Neural crest cell (in vitro differentiated cells): ENCODE results near the gene SPAG9. TPM values are rescaled to one million over a fixed set of nuclear protein-coding genes. Genes with fewer than 3 reads are reported as not detected.

Experiments
- DNase-seq: peaks from one replicate; pipeline ENCODE4 v3.0.0; 2021; ENCODE audit warnings: low read depth, mixed read lengths, low spot score
- H3K27ac Mint-ChIP-seq: one replicate; pipeline ENCODE4 v1.8.0; 2021; ENCODE audit warnings: mild to moderate bottlenecking, mixed read lengths; ENCODE audit not compliant: unreplicated experiment
- H3K27me3 Mint-ChIP-seq: 2 replicates; pipeline ENCODE4 v1.8.0; 2021; ENCODE audit warnings: low read depth, mild to moderate bottlenecking, mixed read lengths
- H3K36me3 Mint-ChIP-seq: 2 replicates; pipeline ENCODE4 v1.8.0; 2021; ENCODE audit warnings: low read depth, mild to moderate bottlenecking, mixed read lengths
- H3K4me1 Mint-ChIP-seq: 2 replicates; pipeline ENCODE4 v1.8.0; 2021; ENCODE audit warnings: mixed read lengths
- H3K4me3 Mint-ChIP-seq: one replicate; pipeline ENCODE4 v1.8.0; 2021; ENCODE audit warnings: mild to moderate bottlenecking, mixed read lengths
- H3K9me3 Mint-ChIP-seq: 2 replicates; pipeline ENCODE4 v1.8.0; 2021; ENCODE audit warnings: mixed read lengths
- total RNA-seq: library from RNA; stranded (reverse); gene quantifications from 2 replicates; pipeline ENCODE4 v1.2.1, GENCODE V29; 2021
- TF ChIP-seq, protein P1 (sequence below): fragments of 200-600 bp; sonication (generic); conservative IDR thresholded peaks from 2 replicates; pipeline ENCODE4 v1.5.0; 2021; ENCODE audit warnings: antibody characterized with exemption, mild to moderate bottlenecking

The SPAG9 gene
- total RNA-seq, 1 donor from 2014 or later: 116 TPM

DNA sequence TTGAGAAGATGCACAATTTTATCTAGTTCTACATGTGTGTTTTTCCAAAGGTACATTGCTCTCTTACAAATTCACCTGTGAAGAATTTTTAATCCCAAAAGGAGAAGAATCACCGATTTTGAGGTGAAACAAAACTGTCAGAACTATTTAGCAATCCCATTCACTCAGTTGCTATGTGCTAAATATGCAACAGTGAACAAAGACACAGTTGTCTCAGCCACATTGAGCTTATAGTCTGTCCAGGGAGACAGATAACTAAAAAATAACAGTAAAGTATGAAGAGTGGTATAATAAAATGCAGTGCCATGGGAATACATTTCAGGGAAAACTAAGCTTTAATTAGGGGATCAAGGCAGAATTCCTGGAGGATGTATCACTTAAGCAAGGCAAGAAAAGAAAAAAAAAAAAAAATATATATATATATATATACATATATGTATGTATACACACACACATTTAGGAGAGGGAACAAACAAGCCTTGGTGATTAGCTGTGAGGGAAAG, 110.4 kb downstream of the SPAG9 start:
- no peak for DNase-seq
- H3K9me3 Mint-ChIP-seq: no peaks in the 10 kb centered on the region
- no peaks in the 10 kb centered on the region for H3K27me3 Mint-ChIP-seq
- H3K4me1 Mint-ChIP-seq: peaks cover 24% of the 10 kb centered on the region
- no peak overlapping the region for H3K27ac Mint-ChIP-seq
- no peak overlapping the region for H3K4me3 Mint-ChIP-seq
- H3K36me3 Mint-ChIP-seq: peaks cover 14% of the 10 kb centered on the region
- TF ChIP-seq, protein P1, sequence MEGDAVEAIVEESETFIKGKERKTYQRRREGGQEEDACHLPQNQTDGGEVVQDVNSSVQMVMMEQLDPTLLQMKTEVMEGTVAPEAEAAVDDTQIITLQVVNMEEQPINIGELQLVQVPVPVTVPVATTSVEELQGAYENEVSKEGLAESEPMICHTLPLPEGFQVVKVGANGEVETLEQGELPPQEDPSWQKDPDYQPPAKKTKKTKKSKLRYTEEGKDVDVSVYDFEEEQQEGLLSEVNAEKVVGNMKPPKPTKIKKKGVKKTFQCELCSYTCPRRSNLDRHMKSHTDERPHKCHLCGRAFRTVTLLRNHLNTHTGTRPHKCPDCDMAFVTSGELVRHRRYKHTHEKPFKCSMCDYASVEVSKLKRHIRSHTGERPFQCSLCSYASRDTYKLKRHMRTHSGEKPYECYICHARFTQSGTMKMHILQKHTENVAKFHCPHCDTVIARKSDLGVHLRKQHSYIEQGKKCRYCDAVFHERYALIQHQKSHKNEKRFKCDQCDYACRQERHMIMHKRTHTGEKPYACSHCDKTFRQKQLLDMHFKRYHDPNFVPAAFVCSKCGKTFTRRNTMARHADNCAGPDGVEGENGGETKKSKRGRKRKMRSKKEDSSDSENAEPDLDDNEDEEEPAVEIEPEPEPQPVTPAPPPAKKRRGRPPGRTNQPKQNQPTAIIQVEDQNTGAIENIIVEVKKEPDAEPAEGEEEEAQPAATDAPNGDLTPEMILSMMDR: no peak

DNA sequence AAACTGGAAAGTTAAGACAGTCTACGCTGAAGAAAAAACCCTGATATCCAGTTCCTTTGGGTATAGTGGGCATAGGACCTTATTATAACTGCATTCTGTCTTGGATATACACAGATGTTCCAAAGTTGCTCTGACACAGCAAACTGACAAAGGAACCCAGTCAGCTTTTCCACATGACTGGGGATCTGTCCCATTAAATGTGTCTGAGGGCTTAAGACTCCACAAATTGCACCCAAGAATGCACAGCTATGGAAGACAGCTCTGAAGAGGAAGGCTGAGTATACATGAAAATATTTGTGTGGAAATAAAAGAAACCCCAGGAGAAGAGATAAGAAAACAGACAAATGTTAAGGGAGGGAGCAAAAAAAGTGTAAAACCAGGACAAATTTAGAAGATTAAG, 114.1 kb downstream of the SPAG9 start:
- Mint-ChIP-seq H3K9me3 (no peaks in the 10 kb centered on the region), H3K4me3 (no peak overlapping the region), H3K27me3 (no peaks in the 10 kb centered on the region), H3K36me3 (peaks cover 14% of the 10 kb centered on the region), H3K27ac (peak overlapping the region; percentile 30), H3K4me1 (peaks cover 18% of the 10 kb centered on the region)
- TF ChIP-seq, protein P1: no peak
- DNase-seq: no peak

DNA sequence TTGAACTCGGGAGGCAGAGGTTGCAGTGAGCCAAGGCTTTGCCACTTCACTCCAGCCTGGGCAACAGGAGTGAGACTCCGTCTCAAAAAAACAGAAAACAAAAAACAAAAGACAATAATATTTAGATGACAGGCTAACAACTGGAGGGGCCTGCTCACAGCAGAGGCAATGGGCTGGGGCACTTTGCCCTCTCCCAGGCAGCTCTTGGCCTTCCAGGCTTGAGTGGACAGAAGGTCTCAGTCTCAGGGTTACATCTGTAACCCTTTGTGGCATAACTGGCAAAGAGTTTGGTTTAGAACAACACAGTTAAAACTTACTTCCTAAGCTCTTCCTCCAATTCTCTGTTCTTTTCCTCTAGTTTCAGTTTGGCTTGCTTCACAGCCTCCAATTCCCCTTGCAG, 114.9 kb downstream of the SPAG9 start:
- peaks cover 13% of the 10 kb centered on the region for H3K36me3 Mint-ChIP-seq
- no peak for DNase-seq
- peak overlapping the region; percentile 87 for H3K27ac Mint-ChIP-seq
- H3K4me3 Mint-ChIP-seq: no peak overlapping the region
- no peaks in the 10 kb centered on the region for H3K9me3 Mint-ChIP-seq
- H3K27me3 Mint-ChIP-seq: no peaks in the 10 kb centered on the region
- H3K4me1 Mint-ChIP-seq: peaks cover 17% of the 10 kb centered on the region
- TF ChIP-seq, protein P1: no peak

DNA sequence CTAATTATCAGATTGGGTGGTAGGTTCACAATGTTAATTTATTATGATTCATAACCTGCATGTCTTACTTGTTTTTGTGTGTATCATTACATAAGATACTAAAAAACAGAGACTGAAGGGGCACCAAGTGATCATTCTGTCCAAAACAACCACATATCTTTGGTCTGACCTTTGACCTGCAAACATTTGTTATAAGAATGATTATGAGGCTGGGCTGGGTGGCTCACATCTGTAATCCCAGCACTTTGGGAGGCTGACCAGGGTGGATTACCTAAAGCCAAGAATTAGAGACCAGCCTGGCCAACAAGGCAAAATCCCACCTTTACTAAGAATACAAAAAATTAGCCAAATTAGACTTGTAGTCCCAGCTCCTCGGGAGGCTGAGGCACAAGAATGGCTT, 116.4 kb downstream of the SPAG9 start:
- TF ChIP-seq, protein P1: no peak

DNA sequence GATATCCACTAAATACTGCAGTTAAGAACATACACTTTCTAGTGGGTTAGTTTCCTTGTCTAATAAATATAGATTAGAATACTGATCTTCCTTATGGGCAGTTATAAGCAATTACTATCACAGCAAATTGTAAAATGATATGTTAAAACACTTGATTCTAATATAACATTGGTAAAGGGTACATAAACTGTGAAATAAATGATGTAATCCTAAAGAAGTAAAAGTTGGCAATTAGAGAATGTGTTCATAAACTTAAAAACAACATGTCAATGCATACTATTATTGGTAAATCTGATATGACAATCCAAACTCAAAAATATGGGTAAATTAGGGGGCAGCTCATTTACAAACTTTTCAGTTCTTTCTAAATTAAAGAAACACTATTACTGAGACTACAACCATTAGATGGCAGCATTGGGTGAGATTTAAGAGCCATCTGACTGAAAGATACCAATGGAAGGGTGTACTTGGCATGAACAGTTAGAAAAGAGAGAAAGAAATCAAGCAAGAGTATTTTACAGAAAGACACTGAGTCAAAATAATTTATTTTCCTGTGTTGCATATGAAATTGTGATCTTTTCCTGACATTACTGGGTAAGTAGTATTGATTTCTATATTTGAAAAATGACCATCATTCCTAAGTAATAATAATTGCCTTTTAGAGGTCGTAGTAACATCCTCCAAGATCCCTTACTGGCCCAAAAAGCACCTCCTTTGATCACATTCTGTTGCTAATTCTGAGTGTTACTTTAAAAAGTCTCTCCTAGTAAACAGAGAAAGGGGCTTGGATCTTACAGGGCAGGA, 119.6 kb downstream of the SPAG9 start:
- H3K9me3 Mint-ChIP-seq: no peaks in the 10 kb centered on the region
- H3K27ac Mint-ChIP-seq: no peak overlapping the region
- H3K4me3 Mint-ChIP-seq: no peak overlapping the region
- TF ChIP-seq, protein P1: peak; percentile 79
- no peak for DNase-seq
- no peaks in the 10 kb centered on the region for H3K27me3 Mint-ChIP-seq
- H3K36me3 Mint-ChIP-seq: peaks cover 7% of the 10 kb centered on the region
- H3K4me1 Mint-ChIP-seq: peaks cover 3% of the 10 kb centered on the region

More for the DNA sequence above, 116.4 kb downstream of the SPAG9 start:
- H3K27ac Mint-ChIP-seq: no peak overlapping the region
- no peak overlapping the region for H3K4me3 Mint-ChIP-seq
- no peaks in the 10 kb centered on the region for H3K9me3 Mint-ChIP-seq
- no peaks in the 10 kb centered on the region for H3K27me3 Mint-ChIP-seq
- DNase-seq: no peak
- H3K4me1 Mint-ChIP-seq: peaks cover 9% of the 10 kb centered on the region
- H3K36me3 Mint-ChIP-seq: peaks cover 10% of the 10 kb centered on the region
